HG03460 (cell line): ENCODE data around the gene MTR.
"Not testable (repeated sequence)": the region's sequence is repeated elsewhere in the genome, so short reads cannot be mapped to it uniquely, and the experiment has no call there.

Experiments used
- ATAC-seq: cut with Tn5 transposase; IDR thresholded peaks from one replicate; pipeline ENCODE4 v1.9.1; 2021; ENCODE audit not compliant: unreplicated experiment

MTR gene

DNA sequence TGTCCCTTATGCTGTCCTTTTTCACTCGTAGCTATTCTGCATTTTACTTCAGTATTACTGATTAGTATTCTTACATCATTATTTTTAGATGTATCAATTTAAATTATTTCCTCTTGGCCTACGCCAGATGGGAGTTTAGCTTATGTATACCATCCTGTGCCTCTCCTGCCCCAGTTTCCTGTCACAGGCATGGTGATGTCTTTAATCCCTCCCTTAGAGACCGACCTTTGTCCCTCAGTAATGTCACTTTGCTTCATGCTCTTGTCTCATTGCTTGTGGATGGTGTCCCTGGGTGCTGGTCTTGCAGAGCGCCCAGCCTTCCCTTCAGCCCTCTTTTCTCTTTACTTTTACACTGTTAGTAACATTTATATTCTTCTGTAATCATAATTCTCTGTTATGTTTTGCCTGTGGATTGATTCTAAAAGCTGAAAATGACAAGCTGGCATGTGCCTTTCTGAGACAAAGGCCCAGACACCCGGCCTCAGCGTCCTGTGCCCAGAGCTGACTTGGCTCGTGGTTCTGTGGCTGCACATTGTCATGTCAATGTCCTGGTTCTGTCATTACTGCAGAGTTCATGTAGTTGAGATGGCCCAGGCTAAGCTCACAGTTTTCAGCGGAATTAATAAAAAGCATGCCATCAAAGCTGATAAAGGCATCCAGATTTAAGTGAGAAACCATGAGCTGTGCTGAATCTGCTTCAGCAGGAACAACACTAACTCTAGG lies 100.7 kb downstream of the MTR start:
- ATAC-seq: no peak

DNA sequence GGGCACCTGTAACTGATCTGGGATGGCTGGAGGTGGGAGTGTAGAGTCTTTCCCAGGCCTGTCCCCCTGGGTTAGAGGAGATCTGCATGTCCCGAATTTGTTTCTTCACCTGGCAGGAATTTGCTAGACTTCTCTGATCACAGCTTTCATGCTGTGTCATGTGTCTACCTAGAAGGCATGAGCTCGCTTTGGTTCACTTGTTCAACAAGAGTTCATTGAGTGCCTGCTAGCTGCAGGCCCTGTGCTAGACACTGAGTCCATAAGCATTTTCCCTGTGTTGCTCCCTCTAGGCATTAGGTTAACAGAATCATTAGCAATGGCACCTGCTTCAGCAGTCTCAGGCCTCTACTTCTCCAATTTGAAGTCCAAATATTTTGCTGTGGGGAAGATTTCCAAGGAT lies 101.6 kb downstream of the MTR start:
- ATAC-seq: no peak

DNA sequence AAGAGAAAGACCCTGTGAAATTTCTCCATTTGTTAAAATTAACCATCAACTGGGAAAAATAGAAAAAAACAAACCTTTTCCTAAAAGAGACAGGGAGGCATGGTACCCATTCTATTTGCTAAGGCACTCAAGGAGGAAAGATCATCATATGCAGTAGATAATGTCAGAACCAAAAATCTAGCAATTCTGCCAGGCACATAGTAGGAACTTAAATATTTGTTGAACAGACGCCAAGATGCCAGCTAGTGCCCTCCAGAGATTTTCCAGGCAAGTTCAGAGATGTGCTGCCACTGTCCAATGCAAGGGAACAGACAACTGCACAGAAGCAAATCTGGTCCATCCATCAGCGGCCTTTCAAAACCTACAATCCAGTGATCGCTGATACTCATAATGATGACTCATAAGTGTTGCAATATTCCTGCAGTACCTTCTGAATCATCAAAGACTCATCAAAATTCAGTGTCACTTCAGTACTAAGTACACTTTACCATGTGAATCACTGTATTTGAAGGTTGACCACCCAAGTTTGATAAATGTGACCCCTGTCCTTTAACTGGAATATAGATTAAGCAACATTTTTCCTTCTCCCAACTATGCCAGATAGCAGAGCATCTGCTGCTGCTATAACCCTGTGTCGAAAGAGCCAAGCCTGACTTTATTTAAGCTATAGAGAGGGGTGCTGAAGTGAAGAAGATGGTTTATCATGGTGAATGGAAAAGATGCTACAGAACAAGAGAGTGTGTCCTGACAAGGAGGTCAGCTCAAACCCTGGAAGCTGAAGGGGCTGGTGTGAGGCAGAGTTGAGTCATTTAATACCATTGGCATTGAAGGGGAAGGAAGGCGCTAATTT lies 110.0 kb downstream of the MTR start:
- ATAC-seq: no peak

DNA sequence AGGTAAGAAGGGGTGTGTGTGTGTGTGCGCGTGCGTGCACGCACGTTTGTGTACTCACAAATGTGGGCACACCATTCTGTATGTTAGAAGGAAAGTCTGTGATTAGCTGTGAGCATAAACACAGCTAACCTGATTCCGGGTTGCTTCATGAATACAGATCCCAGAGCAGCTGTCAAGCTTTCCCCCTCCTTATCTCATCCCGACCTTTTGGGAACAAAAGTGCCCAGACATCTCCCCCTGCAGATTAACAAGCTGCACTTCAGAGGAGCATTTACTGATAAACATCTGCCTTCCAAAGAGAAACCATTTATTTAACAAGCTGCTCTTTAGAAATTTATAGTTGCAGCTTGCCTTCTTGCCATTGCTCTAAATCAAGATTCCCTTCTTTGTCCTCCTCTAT lies 112.1 kb downstream of the MTR start:
- ATAC-seq: no peak

DNA sequence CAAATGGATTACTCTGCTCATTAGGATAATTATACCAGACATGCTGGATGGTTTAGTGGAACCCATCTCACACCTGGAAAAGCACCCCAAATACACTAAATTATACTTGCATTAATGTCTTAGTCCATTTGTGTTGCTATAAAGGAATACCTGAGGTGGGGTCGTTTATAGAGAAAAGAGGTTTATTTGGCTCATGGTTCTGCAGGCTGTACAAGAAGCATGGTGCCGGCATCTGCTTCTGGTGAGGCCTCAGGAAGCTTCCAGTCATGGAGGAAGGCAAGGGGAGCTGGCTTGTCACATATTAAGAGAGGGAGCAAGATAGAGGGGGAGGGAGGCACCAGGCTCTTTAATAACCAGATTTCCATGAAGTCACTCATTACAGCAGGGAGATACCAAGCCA lies 113.6 kb downstream of the MTR start:
- ATAC-seq: no peak

DNA sequence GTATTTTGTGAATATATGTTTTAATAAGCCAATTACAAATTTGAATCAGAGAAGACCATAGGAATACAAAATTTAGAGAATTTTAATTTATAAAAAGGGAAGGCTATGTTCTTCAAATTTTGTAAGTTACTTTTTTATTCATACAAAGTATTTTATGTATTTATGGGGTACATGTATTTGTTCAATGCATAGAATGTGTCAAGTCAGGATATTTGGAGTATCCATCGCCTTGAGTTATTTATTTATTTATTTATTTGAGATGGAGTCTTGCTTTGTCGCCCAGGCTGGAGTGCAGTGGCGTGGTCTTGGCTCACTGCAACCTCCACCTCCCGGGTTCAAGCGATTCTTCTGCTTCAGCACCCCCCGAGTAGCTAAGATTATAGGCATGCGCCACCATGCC lies 116.0 kb downstream of the MTR start:
- not testable (repeated sequence) for ATAC-seq

DNA sequence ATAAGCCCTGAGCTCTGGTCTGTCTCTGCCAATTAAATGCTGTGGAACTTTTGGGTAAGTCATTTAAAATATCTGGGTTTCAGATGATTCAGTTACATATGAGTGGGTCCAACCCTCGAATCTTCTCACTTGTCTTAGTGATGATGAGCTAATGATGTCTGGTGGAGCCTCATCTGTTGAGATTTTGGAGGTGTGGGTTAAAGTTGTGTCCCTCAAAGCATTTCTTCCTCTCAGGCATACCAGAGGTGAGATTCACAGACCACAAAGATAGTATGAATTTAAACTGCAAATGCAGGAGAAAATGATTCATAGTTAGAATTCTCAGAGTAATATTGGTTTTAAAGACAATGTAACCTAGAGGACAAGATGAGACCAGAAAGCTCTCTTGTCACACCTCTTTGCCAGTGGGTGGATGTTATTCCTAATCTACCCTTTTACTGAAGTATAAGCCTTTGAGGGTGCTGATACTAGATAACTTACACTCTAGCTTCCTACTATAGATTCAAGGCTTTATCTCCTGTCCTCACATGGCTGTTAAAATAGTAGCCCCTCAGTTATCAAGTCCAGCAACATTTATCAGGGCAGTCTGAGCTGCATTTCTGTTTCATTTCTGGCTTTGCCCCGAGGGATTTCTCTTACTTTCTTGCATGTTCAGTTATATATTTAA lies 118.4 kb downstream of the MTR start:
- ATAC-seq: no peak

DNA sequence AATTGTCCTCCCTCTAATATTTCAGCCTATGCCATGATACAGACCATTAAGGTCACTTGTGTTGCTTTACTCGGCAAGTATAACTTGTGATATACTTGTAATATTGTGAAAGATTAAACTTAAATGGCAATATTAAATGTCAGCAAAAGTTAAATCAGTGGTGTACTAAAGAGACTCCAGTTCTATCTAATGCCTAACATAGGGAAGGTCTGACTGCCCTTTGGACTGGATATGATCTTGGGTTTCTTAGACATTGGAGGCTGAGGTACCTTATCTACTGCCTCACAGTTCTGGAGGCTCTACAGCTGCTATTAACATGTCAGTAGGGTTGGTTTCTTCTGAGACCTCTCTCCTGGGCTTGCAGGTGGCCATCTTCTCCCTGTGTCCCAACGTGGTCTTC lies 119.3 kb downstream of the MTR start:
- no peak for ATAC-seq

DNA sequence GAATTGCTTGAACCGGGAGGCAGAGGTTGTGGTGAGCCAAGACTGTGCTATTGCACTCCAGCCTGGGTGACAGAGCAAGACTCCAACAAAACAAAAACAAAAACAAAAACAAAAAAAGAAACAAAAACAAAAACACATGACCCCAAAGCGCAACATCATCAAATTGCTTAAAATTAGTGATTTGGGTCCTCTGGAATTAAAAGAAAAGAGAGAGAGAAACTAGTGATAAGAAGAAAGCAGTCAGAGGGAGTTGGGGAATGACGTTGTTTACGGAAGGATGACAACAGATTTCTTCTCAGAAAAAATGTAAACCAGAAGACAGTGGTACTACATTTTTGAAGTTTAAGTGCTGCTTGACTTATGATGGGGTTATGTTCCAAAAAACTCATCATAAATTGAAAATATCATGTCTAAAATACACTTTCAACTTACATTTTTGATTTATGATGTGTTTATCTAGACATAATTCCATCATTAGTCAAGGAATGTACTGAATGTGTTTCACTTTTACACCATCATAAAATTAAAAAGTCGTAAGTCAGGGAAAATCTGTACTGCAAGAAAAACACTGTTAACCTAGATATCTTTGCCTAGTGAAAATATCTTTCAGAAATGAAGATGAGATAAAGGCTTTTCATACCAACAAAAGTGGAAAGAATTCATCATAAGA lies 121.2 kb downstream of the MTR start:
- no peak for ATAC-seq

DNA sequence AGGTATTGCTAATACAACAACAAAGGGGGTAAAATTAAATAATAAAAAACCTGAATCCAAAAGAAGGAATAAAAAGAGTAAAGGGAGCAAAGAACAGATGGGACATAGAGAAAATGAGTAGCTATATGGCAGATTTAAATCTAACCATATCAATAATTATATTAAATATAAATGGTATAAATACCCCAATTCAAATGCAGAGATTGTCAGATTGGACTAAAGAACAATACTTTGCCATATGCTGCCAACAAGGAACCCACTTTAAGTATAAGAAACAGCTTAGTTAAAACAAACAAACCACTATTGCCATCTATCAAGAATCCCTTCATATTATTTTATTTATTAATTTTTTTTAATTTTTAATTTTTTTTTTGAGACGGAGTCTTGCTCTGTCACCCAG lies 122.4 kb downstream of the MTR start:
- ATAC-seq: no peak

DNA sequence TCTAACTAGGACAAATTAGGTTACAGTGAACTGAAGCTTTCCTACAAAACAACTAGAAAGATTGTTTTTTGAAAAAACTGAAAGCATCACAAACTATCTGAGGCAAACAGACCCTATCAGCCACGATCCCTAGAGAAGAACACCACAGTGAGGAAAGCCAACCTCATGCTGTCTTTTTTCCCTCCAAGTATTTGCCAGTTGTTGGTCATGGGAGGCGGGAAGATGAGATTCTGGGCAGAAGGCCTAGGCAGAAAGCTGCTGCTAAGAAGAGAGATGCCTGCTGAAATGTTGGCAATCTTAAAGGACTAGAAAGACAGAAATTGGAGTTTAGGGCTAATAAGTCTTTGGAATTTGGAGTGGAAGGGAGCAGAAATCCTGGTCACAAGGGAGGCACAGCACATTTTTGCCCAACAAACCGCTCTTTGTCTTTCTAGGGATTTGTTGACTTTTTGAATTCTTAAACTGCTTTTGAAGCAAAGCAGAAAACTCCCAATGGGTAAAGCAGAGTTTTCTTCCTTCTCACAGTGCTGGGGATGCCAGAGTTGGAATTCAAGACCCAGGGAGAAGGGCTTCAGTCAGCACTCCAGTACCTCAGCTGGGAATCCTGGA lies 125.3 kb downstream of the MTR start:
- no peak for ATAC-seq

DNA sequence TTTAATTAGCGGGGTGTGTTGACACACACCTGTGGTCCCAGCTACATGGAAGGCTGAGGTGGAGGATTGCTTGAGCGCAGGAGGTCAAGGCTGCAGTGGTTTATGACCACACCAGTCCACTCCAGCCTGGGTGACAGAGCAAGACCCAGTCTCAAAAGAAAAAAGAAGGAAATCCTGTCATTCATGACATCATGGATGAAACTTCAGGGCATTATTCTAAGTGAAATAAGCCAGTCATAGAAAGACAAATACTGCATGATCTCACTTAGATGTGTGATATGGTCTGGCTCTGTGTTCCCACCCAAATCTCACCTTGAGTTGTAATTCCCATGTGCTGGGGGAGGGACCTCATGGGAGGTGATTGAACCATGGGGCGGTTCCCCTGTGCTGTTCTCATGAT lies 126.5 kb downstream of the MTR start:
- ATAC-seq: no peak

DNA sequence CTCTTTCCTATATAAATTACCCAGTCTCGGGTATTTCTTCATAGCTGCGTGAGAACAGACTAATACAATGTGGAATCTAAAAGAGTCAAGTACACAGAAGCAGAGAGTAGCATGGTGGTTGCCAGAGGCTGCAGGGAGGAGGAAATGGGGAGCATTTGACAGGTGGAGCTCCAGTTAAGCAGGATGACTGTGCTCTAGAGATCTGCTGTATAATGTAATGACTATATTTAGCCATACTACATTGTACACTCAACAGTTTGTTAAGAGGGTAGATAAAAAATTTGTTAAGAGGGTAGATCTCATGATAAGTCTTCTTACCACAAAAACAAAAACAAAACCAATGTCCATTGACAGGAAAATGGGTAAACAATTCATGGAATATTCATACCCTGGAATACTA lies 127.1 kb downstream of the MTR start:
- no peak for ATAC-seq

DNA sequence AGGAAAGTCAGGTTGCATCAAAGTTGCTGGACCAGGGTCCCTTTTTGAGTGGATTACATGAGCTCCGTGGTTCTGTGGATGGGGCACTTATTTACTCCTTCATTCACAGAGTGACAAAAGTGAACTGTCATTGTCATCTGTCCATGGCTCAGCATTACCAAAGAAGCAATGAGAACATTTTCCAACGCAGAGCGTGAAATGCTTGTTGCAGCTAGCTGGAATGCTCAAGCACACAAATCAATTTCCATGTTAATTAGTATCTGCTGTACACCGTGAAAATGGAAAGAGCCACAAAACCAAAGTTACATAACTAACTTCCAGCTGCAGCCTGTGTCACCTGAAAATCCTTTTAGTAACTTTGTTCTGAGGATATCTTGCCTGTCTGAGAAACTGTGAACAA lies 130.3 kb downstream of the MTR start:
- no peak for ATAC-seq

DNA sequence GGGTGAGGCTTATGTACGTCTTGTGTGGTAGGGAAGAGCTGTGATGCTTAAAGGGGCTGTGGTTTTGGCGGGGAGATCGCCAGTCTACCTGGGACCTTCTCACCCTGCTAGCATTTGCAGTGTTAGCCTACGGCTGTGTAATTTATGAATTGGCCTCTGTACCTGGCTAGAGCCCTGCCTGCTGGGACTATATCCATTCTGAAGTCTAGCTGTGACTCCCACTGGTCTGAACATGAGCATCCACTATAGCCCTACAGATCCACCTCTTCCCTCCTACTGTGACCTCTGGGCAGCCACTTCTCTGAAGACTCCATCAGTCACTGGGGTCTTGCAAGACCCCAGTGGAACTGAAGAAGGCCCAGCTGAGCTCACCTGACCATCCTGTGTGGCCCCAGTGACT lies 135.4 kb downstream of the MTR start:
- no peak for ATAC-seq

DNA sequence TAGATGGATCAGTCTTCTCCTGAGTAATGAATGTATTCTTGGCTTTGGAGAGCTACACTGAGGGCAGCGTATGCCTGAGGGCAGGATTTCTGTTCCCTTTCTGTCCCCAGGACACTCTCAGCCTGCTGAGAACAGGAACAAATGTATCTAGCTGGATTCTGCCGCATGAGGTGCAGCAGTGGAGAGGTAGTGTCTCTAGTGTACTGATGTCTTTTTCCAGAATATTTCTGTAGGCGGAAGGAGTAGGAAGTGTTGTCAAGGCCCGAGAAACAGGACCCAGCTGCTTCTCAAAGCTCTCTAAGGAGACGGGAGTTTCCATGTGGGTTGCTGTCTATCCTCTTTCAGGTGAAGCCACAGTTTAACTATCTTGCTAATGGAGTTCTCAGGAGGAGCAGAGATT lies 143.7 kb downstream of the MTR start:
- no peak for ATAC-seq

DNA sequence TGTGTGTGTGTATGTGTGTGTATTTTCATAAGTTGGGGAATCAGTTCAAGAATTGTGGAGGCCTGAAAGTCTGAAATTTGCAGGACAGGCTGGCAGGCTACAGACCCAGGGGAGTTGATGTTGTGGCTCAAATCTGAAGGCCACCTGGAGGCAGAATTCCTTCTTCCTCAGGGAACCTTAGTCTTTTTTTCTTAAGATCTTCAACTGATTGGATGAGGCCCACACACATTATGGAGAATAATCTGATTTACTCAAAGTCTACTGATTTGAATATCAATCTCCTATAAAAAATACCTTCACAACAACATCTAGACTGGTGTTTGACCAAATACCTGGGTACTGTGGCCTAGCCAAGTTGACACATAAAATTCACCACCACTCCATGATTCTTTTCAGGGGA lies 147.3 kb downstream of the MTR start:
- no peak for ATAC-seq

DNA sequence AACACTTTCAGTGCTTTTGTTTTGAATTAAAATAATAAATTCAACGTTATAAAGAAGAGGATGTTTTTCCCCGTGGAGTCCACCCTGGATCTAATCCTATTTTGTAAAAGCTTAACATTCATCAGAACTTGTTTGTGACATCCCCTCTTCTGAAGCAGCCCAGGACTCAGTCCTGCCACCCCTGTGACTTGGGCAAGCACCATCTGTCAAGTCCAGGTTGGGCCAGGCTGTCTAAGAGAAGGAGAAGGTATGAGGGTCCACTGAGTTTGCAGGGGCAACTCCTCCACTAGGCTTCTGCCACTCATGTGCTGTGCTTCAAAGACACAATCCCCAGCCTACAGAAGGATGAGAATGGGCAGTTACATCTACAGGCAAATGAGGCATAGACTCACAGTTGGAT lies 149.5 kb downstream of the MTR start:
- no peak for ATAC-seq

DNA sequence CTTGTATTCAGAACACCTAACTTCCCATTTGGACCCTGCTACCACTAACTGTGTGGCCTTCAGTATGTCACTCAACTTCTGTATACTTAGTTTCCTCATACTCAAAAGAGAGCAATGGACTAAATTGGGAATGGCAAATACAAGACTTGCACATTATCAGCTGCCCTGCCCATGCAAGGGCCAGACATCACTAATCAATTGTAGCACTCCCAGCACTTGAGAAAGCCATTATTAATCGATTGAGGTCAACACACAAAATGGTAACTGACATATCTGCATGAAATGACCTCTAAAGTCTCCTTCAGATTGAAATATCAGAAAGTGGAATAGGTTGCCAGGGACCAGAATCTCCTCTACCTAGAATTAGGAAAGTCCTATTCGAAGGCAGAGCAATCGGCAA lies 149.9 kb downstream of the MTR start:
- ATAC-seq: no peak

DNA sequence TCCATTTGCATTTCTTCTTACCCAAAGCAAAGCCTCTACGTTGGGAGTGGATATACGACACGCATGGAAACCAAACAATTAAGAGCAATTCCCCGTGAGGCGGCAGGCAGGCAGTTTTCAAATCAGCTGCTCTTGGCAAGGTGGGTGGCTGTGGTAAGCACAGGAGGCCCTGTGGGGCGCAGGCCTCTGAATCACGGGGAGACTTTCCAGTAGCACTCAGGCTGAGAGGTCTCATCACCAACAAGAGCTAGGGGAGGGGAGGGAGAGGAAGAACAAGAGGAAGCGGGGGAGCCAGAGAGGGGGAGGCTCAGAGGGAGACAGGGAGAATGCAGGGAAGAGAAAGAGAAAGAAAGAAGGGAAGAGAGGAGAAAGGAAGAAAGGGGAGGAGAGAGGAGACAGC lies 152.7 kb downstream of the MTR start:
- ATAC-seq: no peak

DNA sequence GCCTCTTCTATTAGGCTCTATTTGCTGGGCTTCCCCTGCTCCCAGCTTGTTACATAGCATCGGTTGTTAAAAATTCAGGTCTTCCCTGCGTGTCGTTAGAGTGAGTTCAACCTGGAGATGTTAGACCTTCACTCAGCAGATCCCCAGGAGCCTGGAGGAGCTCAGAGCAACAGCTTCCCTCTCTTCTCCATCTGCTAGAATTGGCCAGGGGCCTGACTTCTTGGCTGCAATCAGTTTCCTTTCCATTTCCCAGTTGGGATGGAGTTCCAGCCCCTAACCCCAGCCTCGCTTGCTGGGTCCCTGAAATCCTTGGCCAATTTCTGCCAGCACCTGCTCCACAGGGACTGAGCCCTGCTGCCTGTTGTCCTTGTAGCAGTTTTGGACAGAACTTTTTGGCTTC lies 153.3 kb downstream of the MTR start:
- no peak for ATAC-seq
